HL-60 (cell line): ENCODE results near the gene MTHFD2L.

Source experiments
- DNase-seq, 2 experiments: peaks; one replicate each; pipeline ENCODE4 v3.0.0-alpha.2; 2010 to 2020; ENCODE audit warnings: low read depth in 1 of 2, low spot score in 1 of 2
- H3K27ac ChIP-seq: fragments of 250-450 bp; sonication (Bioruptor Pico); replicated peaks from 2 replicates; pipeline ENCODE4 v1.5.1; 2020; ENCODE audit warnings: mild to moderate bottlenecking, moderate library complexity
- H3K27me3 ChIP-seq: fragments of 250-450 bp; sonication (Bioruptor Pico); 2 replicates; pipeline ENCODE4 v1.5.1; 2021; ENCODE audit warnings: mild to moderate bottlenecking, moderate library complexity; ENCODE audit not compliant: insufficient read depth, poor library complexity, severe bottlenecking
- H3K4me3 ChIP-seq: replicated peaks from 2 replicates; pipeline ENCODE4 v1.5.1; 2011; ENCODE audit warnings: mild to moderate bottlenecking, control low read depth, low read length; ENCODE audit not compliant: insufficient read depth
- CTCF ChIP-seq: IDR thresholded peaks from one replicate; pipeline ENCODE4 v1.5.1; 2011; ENCODE audit warnings: low read length, control low read depth, inconsistent platforms; ENCODE audit not compliant: insufficient read depth
- GABPA ChIP-seq: IDR thresholded peaks from 2 replicates; pipeline ENCODE4 v1.6.1; 2012; ENCODE audit warnings: low read depth
- POLR2AphosphoS5 ChIP-seq: IDR thresholded peaks from 2 replicates; pipeline ENCODE4 v1.6.1; 2012; ENCODE audit warnings: low read depth
- REST ChIP-seq: IDR thresholded peaks from 2 replicates; pipeline ENCODE4 v1.6.1; 2012; ENCODE audit warnings: low read depth; ENCODE audit not compliant: insufficient replicate concordance
- SPI1 ChIP-seq: IDR thresholded peaks from 2 replicates; pipeline ENCODE4 v1.6.1; 2012; ENCODE audit warnings: low read depth, mild to moderate bottlenecking, borderline replicate concordance

The MTHFD2L gene

GRCh38 chr4:74308215-74308614 lies 150.3 kb downstream of the MTHFD2L start, which contains the start of gene EPGN:
Gene EPGN (plus strand): TSS chr4:74308470. CDS start chr4:74308534, 64 bp downstream.
- Histone ChIP-seq H3K4me3 (no peak within 1 kb of the TSS), H3K27ac (no peak within 1 kb of the TSS), H3K27me3 (no peaks in the 10 kb centered on the region)
- TF ChIP-seq CTCF: no peak
- no peak for TF ChIP-seq SPI1
- no peak for TF ChIP-seq POLR2AphosphoS5
- TF ChIP-seq GABPA: no peak
- no peak for TF ChIP-seq REST
- no peak for DNase-seq

GRCh38 chr4:74309223-74309622 lies 151.3 kb downstream of the MTHFD2L start:
- no peak for DNase-seq
- TF ChIP-seq SPI1 (no peak), CTCF (no peak), POLR2AphosphoS5 (no peak), GABPA (no peak), REST (no peak)
- no peaks in the 10 kb centered on the region for H3K27me3 ChIP-seq
- no peak overlapping the region for H3K4me3 ChIP-seq
- H3K27ac ChIP-seq: no peak overlapping the region

GRCh38 chr4:74311696-74312313 lies 153.9 kb downstream of the MTHFD2L start:
- DNase-seq: peak; percentile 6 to 42
- TF ChIP-seq SPI1 (no peak), CTCF (peak; percentile 31)
- no peak overlapping the region for H3K4me3 ChIP-seq
- no peaks in the 10 kb centered on the region for H3K27me3 ChIP-seq
- no peak overlapping the region for H3K27ac ChIP-seq

GRCh38 chr4:74314329-74314728 lies 156.4 kb downstream of the MTHFD2L start:
- no peak for DNase-seq
- no peaks in the 10 kb centered on the region for H3K27me3 ChIP-seq
- TF ChIP-seq CTCF (no peak), SPI1 (no peak), GABPA (no peak), POLR2AphosphoS5 (no peak), REST (no peak)
- no peak overlapping the region for H3K4me3 ChIP-seq
- no peak overlapping the region for H3K27ac ChIP-seq
